ENCODE results near the gene NAA35. TPM values are rescaled to one million over a fixed set of nuclear protein-coding genes. Genes with fewer than 3 reads are reported as not detected.

The NAA35 gene
- polyA plus RNA-seq, 1 of the 3 experiments (the other 2 are of a cell fraction), result 9.0 TPM

DNA sequence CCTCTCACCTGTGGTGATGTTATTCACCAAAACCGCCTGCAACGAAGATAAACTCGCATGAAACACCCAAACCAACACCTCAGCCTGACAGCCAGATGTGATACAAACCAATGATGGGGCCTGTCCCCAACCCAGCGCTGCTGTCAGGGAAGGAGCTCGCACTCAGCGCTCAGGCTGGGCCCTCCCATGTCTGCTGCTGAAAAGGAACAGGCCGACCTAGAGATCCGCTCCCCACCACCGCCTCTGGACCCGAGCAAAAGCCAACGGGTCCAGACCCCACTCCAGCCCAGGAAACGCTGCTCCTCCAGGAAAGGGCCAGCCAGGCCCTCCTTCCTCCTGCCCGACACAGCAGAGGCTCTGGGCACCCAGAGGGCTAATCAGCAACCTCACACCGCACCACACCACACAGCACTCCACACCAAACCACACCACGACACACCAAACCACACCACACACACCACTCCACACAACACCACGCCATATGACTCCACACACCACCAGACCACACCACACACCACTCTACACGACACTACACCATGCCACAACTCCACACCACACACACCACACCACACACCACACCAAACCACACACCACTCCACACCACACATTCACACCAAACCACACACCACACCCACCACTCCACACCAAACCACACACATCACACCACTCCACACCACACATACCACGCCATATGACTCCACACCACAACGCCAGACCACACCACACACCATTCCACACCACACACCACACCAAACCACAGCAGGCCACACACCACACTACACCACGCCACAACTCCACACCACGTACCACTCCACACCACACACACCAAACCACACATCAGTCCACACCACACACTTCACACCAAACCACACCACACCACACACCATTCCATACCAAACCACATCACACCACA is 111.9 kb downstream of the NAA35 start:
- Histone ChIP-seq H3K9me3 (no peaks in the 10 kb centered on the region), H3F3A (replicated peaks; ENCODE audit: insufficient read depth) (no peaks in the 10 kb centered on the region), H4K20me1 (ENCODE audit: insufficient read depth) (no peaks in the 10 kb centered on the region), H3K36me3 (replicated peaks in 1 of 2; ENCODE audit: control insufficient read depth in 1 of 2, insufficient read depth in 2 of 2, low read length in 1 of 2) (no peaks in the 10 kb centered on the region), H3K4me3 (ENCODE audit: low read depth in 2 of 2, low read length in 1 of 2) (no peak overlapping the region), H3K9ac (no peak overlapping the region), H3K9me2 (no peaks in the 10 kb centered on the region), H3K79me2 (ENCODE audit: insufficient read depth) (0 out of 2 replicates have a peak, but pooled peaks cover 2% of the 10 kb centered on the region), H3K27me3 (ENCODE audit: insufficient read depth) (no peaks in the 10 kb centered on the region), H3K4me2 (no peak overlapping the region), H3K27ac (ENCODE audit: low read depth in 2 of 2, low read length in 1 of 2) (no peak overlapping the region), H3K4me1 (ENCODE audit: control insufficient read depth in 1 of 2, insufficient read depth in 2 of 2, low read depth in 1 of 2, low read length in 1 of 2) (no peaks in the 10 kb centered on the region), H2AFZ (ENCODE audit: low read depth) (no peak overlapping the region)
- CTCF ChIA-PET, result no interaction called here
- no peak for TF ChIP-seq RFX5 (IDR thresholded peaks at IDR 0.05; ENCODE audit: low read length)
- no peak for TF ChIP-seq TCF12 (IDR thresholded peaks at IDR 0.05)
- TF ChIP-seq SIN3A (IDR thresholded peaks at IDR 0.05; ENCODE audit: borderline replicate concordance, low read depth, low read length), result no peak
- TF ChIP-seq ELF1 (IDR thresholded peaks at IDR 0.05), result no peak
- no peak for TF ChIP-seq CHD2 (IDR thresholded peaks at IDR 0.05; ENCODE audit: low read length, partially characterized antibody)
- no peak for TF ChIP-seq NRF1 (IDR thresholded peaks at IDR 0.05; ENCODE audit: low read depth, low read length)
- no peak for TF ChIP-seq FOXJ3 (CRISPR knock-in tag; IDR thresholded peaks at IDR 0.05)
- no peak for TF ChIP-seq RCOR1 (IDR thresholded peaks at IDR 0.05; ENCODE audit: low read length)
- TF ChIP-seq POLR2AphosphoS5 (IDR thresholded peaks at IDR 0.05; ENCODE audit: low read depth, low read length), result no peak
- TF ChIP-seq FOXM1 (IDR thresholded peaks at IDR 0.05; ENCODE audit: low read depth), result no peak
- TF ChIP-seq, protein P1, sequence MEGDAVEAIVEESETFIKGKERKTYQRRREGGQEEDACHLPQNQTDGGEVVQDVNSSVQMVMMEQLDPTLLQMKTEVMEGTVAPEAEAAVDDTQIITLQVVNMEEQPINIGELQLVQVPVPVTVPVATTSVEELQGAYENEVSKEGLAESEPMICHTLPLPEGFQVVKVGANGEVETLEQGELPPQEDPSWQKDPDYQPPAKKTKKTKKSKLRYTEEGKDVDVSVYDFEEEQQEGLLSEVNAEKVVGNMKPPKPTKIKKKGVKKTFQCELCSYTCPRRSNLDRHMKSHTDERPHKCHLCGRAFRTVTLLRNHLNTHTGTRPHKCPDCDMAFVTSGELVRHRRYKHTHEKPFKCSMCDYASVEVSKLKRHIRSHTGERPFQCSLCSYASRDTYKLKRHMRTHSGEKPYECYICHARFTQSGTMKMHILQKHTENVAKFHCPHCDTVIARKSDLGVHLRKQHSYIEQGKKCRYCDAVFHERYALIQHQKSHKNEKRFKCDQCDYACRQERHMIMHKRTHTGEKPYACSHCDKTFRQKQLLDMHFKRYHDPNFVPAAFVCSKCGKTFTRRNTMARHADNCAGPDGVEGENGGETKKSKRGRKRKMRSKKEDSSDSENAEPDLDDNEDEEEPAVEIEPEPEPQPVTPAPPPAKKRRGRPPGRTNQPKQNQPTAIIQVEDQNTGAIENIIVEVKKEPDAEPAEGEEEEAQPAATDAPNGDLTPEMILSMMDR (IDR thresholded peaks at IDR 0.05), result no peak
- no peak for TF ChIP-seq TAF1 (IDR thresholded peaks at IDR 0.05; ENCODE audit: borderline replicate concordance, low read depth, low read length)
- no peak for TF ChIP-seq EP300 (IDR thresholded peaks at IDR 0.05; ENCODE audit: borderline replicate concordance in 1 of 2, low read depth in 1 of 2, low read length in 1 of 2)
- TF ChIP-seq ZBTB33 (IDR thresholded peaks at IDR 0.05; ENCODE audit: borderline replicate concordance, low read depth), result no peak
- TF ChIP-seq, protein P2, sequence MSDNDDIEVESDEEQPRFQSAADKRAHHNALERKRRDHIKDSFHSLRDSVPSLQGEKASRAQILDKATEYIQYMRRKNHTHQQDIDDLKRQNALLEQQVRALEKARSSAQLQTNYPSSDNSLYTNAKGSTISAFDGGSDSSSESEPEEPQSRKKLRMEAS (IDR thresholded peaks at IDR 0.05; ENCODE audit: low read depth), result no peak
- TF ChIP-seq EZH2phosphoT487 (IDR thresholded peaks at IDR 0.05; ENCODE audit: borderline replicate concordance, low read depth), result no peak
- POLR2A ChIA-PET, result no interaction called here
- no peak for DNase-seq
- WGBS (ENCODE audit: low lambda C conversion rate), result 92% methylated on average over 12 of the region's 21 CpGs

Measured in SK-N-SH (cell line).